HCT116 (cell line): Measurements from ENCODE around the gene AK2. TPM values are rescaled to one million over a fixed set of nuclear protein-coding genes. Genes with fewer than 3 reads are reported as not detected.

ENCODE experiments used
- ATAC-seq: fragments of 200-7000 bp; cut with Tn5 transposase; 2 replicates; pipeline ENCODE4 v1.9.1; 2020; ENCODE audit warnings: mild to moderate bottlenecking, moderate library complexity
- BruUV-seq: library from RNA; stranded (reverse); fragments of 400-500 nt; replicated peaks from 2 replicates; lab custom pipeline; 2021; lab: Mats Ljungman, UMichigan
- CTCF ChIA-PET: fragments of 300-600 bp; sonication (Branson Sonifier 250); formaldehyde crosslinking; loops from one replicate; lab custom pipeline; 2021; ENCODE audit warnings: antibody characterized with exemption; lab: Charles Lee
- POLR2A ChIA-PET: fragments of 300-600, 350-600 bp; sonication (Branson Sonifier 250); formaldehyde crosslinking; loops from one replicate; lab custom pipeline; 2021; ENCODE audit warnings: antibody characterized with exemption; lab: Charles Lee
- RAD21 ChIA-PET, 2 experiments: fragments of 300-600 bp; sonication (Branson Sonifier 250); formaldehyde crosslinking; loops; one replicate each; lab custom pipeline; 2023; ENCODE audit warnings: low total read pairs in 2 of 2; ENCODE audit not compliant: uncharacterized antibody in 2 of 2, unreplicated experiment in 2 of 2, low non-redundant PET in 1 of 2; lab: Charles Lee
- DNase-seq: peaks from one replicate; pipeline ENCODE4 v3.0.0-alpha.2; 2010; ENCODE audit warnings: low read depth, low spot score
- H2AFZ ChIP-seq: fragments of 200-600 bp; shearing (Covaris generic), sonication (generic); 2 replicates; pipeline ENCODE4 v1.6.1; 2017; ENCODE audit warnings: low read depth, mixed run types, mixed read lengths, antibody characterized with exemption, low read length; ENCODE audit not compliant: poor library complexity, severe bottlenecking
- H3K27ac ChIP-seq: 2 replicates; pipeline ENCODE4 v1.5.1; 2012; ENCODE audit warnings: low read depth, low read length
- H3K27me3 ChIP-seq: fragments of 200-600 bp; sonication (generic); 2 replicates; pipeline ENCODE4 v1.6.1; 2016; ENCODE audit warnings: mixed run types, low read length, mixed read lengths; ENCODE audit not compliant: insufficient read depth
- H3K36me3 ChIP-seq, 2 experiments: fragments of 200-500 bp in 1 of 2; fragments of 200-600 bp in 1 of 2; sonication (Bioruptor generic) in 1 of 2; sonication (generic) in 1 of 2; 2 replicates each; pipeline versions ENCODE4 v1.5.1 to v1.6.1; 2014 to 2016; ENCODE audit warnings: low read length in 2 of 2, inconsistent platforms in 1 of 2, mixed read lengths in 1 of 2, mixed run types in 1 of 2; ENCODE audit not compliant: insufficient read depth in 2 of 2, control insufficient read depth in 1 of 2
- H3K4me1 ChIP-seq, 2 experiments: fragments of 200-600 bp in 1 of 2; sonication (generic) in 1 of 2; 2 replicates each; pipeline versions ENCODE4 v1.5.1 to v1.6.1; 2012 to 2017; ENCODE audit warnings: low read length in 2 of 2, inconsistent platforms in 1 of 2, mild to moderate bottlenecking in 1 of 2, mixed read lengths in 1 of 2, mixed run types in 1 of 2, moderate library complexity in 1 of 2; ENCODE audit not compliant: insufficient read depth in 2 of 2, control insufficient read depth in 1 of 2
- H3K4me2 ChIP-seq: fragments of 200-600 bp; sonication (generic); 2 replicates; pipeline ENCODE4 v1.6.1; 2017; ENCODE audit warnings: mixed run types, low read length, mixed read lengths
- H3K4me3 ChIP-seq, 2 experiments: fragments of 200-600 bp in 1 of 2; sonication (generic) in 1 of 2; replicated peaks in 1 of 2; 2 replicates each; pipeline ENCODE4 v1.5.1; 2011 to 2016; ENCODE audit warnings: low read length in 2 of 2, control low read depth in 1 of 2, low read depth in 1 of 2, mild to moderate bottlenecking in 1 of 2, mixed read lengths in 1 of 2, mixed run types in 1 of 2
- H3K79me2 ChIP-seq: fragments of 200-600 bp; sonication (generic); 2 replicates; pipeline ENCODE4 v1.6.1; 2017; ENCODE audit warnings: mild to moderate bottlenecking, mixed run types, low read length, moderate library complexity, mixed read lengths; ENCODE audit not compliant: insufficient read depth
- H3K9ac ChIP-seq: fragments of 200-600 bp; sonication (generic); 2 replicates; pipeline ENCODE4 v1.6.1; 2016; ENCODE audit warnings: low read length, mixed read lengths
- H3K9me2 ChIP-seq: fragments of 200-600 bp; sonication (generic), shearing (Covaris generic); 2 replicates; pipeline ENCODE4 v1.6.1; 2017; ENCODE audit warnings: mixed run types, mild to moderate bottlenecking, moderate library complexity; ENCODE audit not compliant: insufficient read depth
- H3K9me3 ChIP-seq, 2 experiments: fragments of 200-500 bp in 1 of 2; fragments of 200-600 bp in 1 of 2; sonication (Bioruptor generic) in 1 of 2; sonication (generic) in 1 of 2; 2 replicates each; pipeline ENCODE4 v1.6.1; 2014 to 2017; ENCODE audit warnings: low read length in 2 of 2, mixed read lengths in 2 of 2, inconsistent platforms in 1 of 2, low read depth in 1 of 2, mild to moderate bottlenecking in 1 of 2, mixed run types in 1 of 2, moderate library complexity in 1 of 2; ENCODE audit not compliant: control insufficient read depth in 1 of 2, insufficient read depth in 1 of 2
- H4K20me1 ChIP-seq: fragments of 200-600 bp; sonication (generic), shearing (Covaris generic); 2 replicates; pipeline ENCODE4 v1.6.1; 2017; ENCODE audit warnings: mixed run types, mild to moderate bottlenecking, moderate library complexity; ENCODE audit not compliant: insufficient read depth
- CEBPB ChIP-seq: IDR thresholded peaks from 2 replicates; pipeline ENCODE4 v1.6.1; 2012; ENCODE audit warnings: low read depth
- EGR1 ChIP-seq: IDR thresholded peaks from 2 replicates; pipeline ENCODE4 v1.6.1; 2012; ENCODE audit warnings: low read depth
- ELF1 ChIP-seq: IDR thresholded peaks from 2 replicates; pipeline ENCODE4 v1.6.1; 2012; ENCODE audit warnings: low read depth, borderline replicate concordance
- EZH2 ChIP-seq: fragments of 200-600 bp; sonication (generic); IDR thresholded peaks from 2 replicates; pipeline ENCODE4 v1.6.1; 2017; ENCODE audit warnings: antibody characterized with exemption, mixed run types
- EZH2phosphoT487 ChIP-seq: fragments of 200-600 bp; IDR thresholded peaks from 2 replicates; pipeline ENCODE4 v1.6.1; 2018; ENCODE audit warnings: antibody characterized with exemption, borderline replicate concordance
- JUND ChIP-seq: IDR thresholded peaks from 2 replicates; pipeline ENCODE4 v1.6.1; 2012
- POLR2A ChIP-seq: IDR thresholded peaks from 2 replicates; pipeline ENCODE4 v1.7.0; 2011; ENCODE audit warnings: borderline replicate concordance; ENCODE audit not compliant: insufficient read depth, insufficient read length; ENCODE audit errors: extremely low read depth
- POLR2AphosphoS5 ChIP-seq: IDR thresholded peaks from 2 replicates; pipeline ENCODE4 v1.6.1; 2011; ENCODE audit warnings: mild to moderate bottlenecking, low read depth, low read length, moderate library complexity
- RAD21 ChIP-seq: IDR thresholded peaks from 2 replicates; pipeline ENCODE4 v1.6.1; 2012; ENCODE audit warnings: low read depth, mild to moderate bottlenecking
- SIN3A ChIP-seq: IDR thresholded peaks from 2 replicates; pipeline ENCODE4 v1.6.1; 2012; ENCODE audit warnings: low read depth
- TCF7L2 ChIP-seq: IDR thresholded peaks from 2 replicates; pipeline ENCODE4 v1.7.0; 2011; ENCODE audit warnings: borderline replicate concordance, inconsistent platforms; ENCODE audit not compliant: insufficient read depth, insufficient read length; ENCODE audit errors: extremely low read depth
- YY1 ChIP-seq: IDR thresholded peaks from 2 replicates; pipeline ENCODE4 v1.6.1; 2011; ENCODE audit warnings: low read length, low read depth, moderate library complexity, mild to moderate bottlenecking; ENCODE audit not compliant: insufficient replicate concordance; ENCODE audit errors: extremely low read depth
- ZFX ChIP-seq: fragments of 450-650 bp; IDR thresholded peaks from 2 replicates; pipeline ENCODE4 v1.6.1; 2017
- intact Hi-C: fragments of 100-400 bp; cut with micrococcal nuclease; formaldehyde crosslinking; loops from 2 replicates; pipeline ENCODE4 v1.10.0; 2022
- total RNA-seq: library from RNA; stranded (reverse); gene quantifications from one replicate; pipeline ENCODE4 v1.2.1, GENCODE V29; 2021; ENCODE audit not compliant: unreplicated experiment
- TF ChIP-seq, protein P1 (sequence below), 3 experiments: fragments of 200-600 bp in 1 of 3; sonication (generic) in 1 of 3; IDR thresholded peaks in 2 of 3; conservative IDR thresholded peaks in 1 of 3; 2 replicates each; pipeline ENCODE4 v1.5.1; 2012 to 2017; ENCODE audit warnings: low read depth in 2 of 3, low read length in 2 of 3, antibody characterized with exemption in 1 of 3, borderline replicate concordance in 1 of 3, control low read depth in 1 of 3, mild to moderate bottlenecking in 1 of 3, mixed read lengths in 1 of 3, mixed run types in 1 of 3, moderate library complexity in 1 of 3; ENCODE audit not compliant: insufficient read depth in 1 of 3
- TF ChIP-seq, protein P2 (sequence below): IDR thresholded peaks from 2 replicates; pipeline ENCODE4 v1.6.1; 2011; ENCODE audit warnings: mild to moderate bottlenecking, low read length, moderate library complexity; ENCODE audit not compliant: insufficient replicate concordance; ENCODE audit errors: extremely low read depth
- TF ChIP-seq, protein P3 (sequence below): IDR thresholded peaks from 2 replicates; pipeline ENCODE4 v1.6.1; 2012; ENCODE audit warnings: low read depth
- TF ChIP-seq, protein P4 (sequence below): IDR thresholded peaks from 2 replicates; pipeline ENCODE4 v1.6.1; 2012
- TF ChIP-seq, protein P5 (sequence below): IDR thresholded peaks from 2 replicates; pipeline ENCODE4 v1.6.1; 2012

AK2 gene
- total RNA-seq, 1 experiment from 2014 or later: 233 TPM

DNA sequence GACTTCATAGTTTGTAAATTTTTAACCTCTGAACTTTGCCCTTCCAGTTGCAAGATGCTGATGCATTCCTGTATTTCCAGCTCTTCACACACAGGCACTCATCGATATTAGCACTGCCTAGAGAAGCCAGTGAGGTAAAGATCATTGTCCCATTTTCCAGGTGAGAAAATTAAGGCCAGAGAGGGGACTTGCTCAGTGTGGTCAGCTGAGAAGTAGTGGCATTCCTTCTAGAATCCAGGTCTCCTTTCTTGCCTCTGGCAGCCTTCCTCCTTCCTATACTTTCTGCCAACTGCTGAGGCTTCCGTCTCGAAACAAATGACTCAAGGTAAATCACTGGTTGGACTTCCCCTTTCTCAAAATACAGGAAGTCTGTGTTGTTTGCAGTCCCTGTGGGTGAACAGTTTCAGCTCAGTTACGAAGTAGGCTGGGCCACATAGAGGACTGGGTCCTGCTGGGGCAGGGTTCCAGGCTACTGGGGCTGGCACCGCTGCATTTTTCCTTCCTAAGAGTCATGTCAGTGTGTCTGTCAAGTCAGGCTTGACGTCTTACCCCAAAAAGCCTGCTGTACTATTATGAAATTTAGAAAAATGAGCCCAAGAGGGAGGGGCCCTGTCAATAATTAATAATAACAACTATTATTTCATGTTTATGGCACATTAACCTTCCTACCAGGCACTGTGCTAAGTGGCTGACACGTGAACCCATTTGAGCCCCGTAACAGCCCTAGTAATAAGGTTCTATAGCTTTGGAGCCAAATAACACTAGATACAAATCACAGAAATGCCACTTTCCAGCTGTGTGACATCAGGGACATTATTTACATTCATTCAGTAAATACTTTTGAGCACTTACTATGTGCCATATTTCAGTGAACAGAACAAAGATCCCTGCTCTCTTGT lies 55.4 kb downstream of the AK2 start:
- Histone ChIP-seq H3K4me3 (no peak overlapping the region), H3K27ac (no peak overlapping the region), H3K9ac (no peak overlapping the region), H3K79me2 (no peaks in the 10 kb centered on the region), H3K9me3 (no peaks in the 10 kb centered on the region), H3K36me3 (no peaks in the 10 kb centered on the region), H4K20me1 (no peaks in the 10 kb centered on the region), H3K27me3 (no peaks in the 10 kb centered on the region), H2AFZ (no peak overlapping the region), H3K4me2 (peak overlapping the region; percentile 17; the same call in 1 of the 2 replicates), H3K4me1 (peaks cover 0 to 10% of the 10 kb centered on the region in 2 experiments; a peak in 1 of 4 replicates), H3K9me2 (no peaks in the 10 kb centered on the region)
- POLR2A ChIA-PET: interaction anchor here (1.2 kb wide), 1 partner anchor 17 kb away, joined by 5 read pairs; the partner anchor contains the start of gene RNF19B
- no peak for DNase-seq
- no TSS peak for BruUV-seq
- TF ChIP-seq POLR2AphosphoS5 (no peak; the same call in 1 of the 2 replicates), EZH2 (no peak), ZFX (no peak), CEBPB (no peak), JUND (no peak), RAD21 (no peak), POLR2A (no peak), ELF1 (no peak; the same call in 1 of the 2 replicates), YY1 (no peak), TCF7L2 (no peak), EZH2phosphoT487 (no peak), SIN3A (no peak), EGR1 (no peak)
- TF ChIP-seq, protein P1, sequence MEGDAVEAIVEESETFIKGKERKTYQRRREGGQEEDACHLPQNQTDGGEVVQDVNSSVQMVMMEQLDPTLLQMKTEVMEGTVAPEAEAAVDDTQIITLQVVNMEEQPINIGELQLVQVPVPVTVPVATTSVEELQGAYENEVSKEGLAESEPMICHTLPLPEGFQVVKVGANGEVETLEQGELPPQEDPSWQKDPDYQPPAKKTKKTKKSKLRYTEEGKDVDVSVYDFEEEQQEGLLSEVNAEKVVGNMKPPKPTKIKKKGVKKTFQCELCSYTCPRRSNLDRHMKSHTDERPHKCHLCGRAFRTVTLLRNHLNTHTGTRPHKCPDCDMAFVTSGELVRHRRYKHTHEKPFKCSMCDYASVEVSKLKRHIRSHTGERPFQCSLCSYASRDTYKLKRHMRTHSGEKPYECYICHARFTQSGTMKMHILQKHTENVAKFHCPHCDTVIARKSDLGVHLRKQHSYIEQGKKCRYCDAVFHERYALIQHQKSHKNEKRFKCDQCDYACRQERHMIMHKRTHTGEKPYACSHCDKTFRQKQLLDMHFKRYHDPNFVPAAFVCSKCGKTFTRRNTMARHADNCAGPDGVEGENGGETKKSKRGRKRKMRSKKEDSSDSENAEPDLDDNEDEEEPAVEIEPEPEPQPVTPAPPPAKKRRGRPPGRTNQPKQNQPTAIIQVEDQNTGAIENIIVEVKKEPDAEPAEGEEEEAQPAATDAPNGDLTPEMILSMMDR (IDR thresholded peaks at IDR 0.05 in 2 of 3, conservative IDR thresholded peaks at IDR 0.05 in 1 of 3; ENCODE audit: borderline replicate concordance in 1 of 3, insufficient read depth in 1 of 3, low read depth in 2 of 3, low read length in 2 of 3): no peak
- TF ChIP-seq, protein P2, sequence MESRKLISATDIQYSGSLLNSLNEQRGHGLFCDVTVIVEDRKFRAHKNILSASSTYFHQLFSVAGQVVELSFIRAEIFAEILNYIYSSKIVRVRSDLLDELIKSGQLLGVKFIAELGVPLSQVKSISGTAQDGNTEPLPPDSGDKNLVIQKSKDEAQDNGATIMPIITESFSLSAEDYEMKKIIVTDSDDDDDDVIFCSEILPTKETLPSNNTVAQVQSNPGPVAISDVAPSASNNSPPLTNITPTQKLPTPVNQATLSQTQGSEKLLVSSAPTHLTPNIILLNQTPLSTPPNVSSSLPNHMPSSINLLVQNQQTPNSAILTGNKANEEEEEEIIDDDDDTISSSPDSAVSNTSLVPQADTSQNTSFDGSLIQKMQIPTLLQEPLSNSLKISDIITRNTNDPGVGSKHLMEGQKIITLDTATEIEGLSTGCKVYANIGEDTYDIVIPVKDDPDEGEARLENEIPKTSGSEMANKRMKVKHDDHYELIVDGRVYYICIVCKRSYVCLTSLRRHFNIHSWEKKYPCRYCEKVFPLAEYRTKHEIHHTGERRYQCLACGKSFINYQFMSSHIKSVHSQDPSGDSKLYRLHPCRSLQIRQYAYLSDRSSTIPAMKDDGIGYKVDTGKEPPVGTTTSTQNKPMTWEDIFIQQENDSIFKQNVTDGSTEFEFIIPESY: no peak
- TF ChIP-seq, protein P3, sequence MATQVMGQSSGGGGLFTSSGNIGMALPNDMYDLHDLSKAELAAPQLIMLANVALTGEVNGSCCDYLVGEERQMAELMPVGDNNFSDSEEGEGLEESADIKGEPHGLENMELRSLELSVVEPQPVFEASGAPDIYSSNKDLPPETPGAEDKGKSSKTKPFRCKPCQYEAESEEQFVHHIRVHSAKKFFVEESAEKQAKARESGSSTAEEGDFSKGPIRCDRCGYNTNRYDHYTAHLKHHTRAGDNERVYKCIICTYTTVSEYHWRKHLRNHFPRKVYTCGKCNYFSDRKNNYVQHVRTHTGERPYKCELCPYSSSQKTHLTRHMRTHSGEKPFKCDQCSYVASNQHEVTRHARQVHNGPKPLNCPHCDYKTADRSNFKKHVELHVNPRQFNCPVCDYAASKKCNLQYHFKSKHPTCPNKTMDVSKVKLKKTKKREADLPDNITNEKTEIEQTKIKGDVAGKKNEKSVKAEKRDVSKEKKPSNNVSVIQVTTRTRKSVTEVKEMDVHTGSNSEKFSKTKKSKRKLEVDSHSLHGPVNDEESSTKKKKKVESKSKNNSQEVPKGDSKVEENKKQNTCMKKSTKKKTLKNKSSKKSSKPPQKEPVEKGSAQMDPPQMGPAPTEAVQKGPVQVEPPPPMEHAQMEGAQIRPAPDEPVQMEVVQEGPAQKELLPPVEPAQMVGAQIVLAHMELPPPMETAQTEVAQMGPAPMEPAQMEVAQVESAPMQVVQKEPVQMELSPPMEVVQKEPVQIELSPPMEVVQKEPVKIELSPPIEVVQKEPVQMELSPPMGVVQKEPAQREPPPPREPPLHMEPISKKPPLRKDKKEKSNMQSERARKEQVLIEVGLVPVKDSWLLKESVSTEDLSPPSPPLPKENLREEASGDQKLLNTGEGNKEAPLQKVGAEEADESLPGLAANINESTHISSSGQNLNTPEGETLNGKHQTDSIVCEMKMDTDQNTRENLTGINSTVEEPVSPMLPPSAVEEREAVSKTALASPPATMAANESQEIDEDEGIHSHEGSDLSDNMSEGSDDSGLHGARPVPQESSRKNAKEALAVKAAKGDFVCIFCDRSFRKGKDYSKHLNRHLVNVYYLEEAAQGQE: no peak
- TF ChIP-seq, protein P4, sequence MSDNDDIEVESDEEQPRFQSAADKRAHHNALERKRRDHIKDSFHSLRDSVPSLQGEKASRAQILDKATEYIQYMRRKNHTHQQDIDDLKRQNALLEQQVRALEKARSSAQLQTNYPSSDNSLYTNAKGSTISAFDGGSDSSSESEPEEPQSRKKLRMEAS: no peak
- TF ChIP-seq, protein P5, sequence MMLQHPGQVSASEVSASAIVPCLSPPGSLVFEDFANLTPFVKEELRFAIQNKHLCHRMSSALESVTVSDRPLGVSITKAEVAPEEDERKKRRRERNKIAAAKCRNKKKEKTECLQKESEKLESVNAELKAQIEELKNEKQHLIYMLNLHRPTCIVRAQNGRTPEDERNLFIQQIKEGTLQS: no peak
- intact Hi-C loops: no loop called here
- RAD21 ChIA-PET: no interaction called here
- no peak for ATAC-seq
- CTCF ChIA-PET: no interaction called here
